DND-41 (cell line): Measurements from ENCODE around the gene APOLD1.

ENCODE experiments used
- ATAC-seq: fragments of 200-7000 bp; cut with Tn5 transposase; 3 replicates; pipeline ENCODE4 v1.9.1; 2021; ENCODE audit warnings: low read depth; ENCODE audit not compliant: insufficient read depth
- DNase-seq: peaks from one replicate; pipeline ENCODE4 v3.0.0-alpha.2; 2020
- H2AFZ ChIP-seq: 2 replicates; pipeline ENCODE4 v1.6.0; 2012; ENCODE audit warnings: low read depth, low read length
- H3K27ac ChIP-seq: 2 replicates; pipeline ENCODE4 v1.5.1; 2012; ENCODE audit warnings: low read length, inconsistent platforms
- H3K27me3 ChIP-seq: fragments of 200-600 bp; sonication (generic); 2 replicates; pipeline ENCODE4 v1.6.0; 2012; ENCODE audit warnings: low read length, mild to moderate bottlenecking, inconsistent platforms; ENCODE audit not compliant: insufficient read depth, poor library complexity
- H3K36me3 ChIP-seq: 2 replicates; pipeline ENCODE4 v1.5.1; 2012; ENCODE audit warnings: low read length, inconsistent platforms; ENCODE audit not compliant: insufficient read depth
- H3K4me1 ChIP-seq: 2 replicates; pipeline ENCODE4 v1.5.1; 2012; ENCODE audit warnings: mild to moderate bottlenecking, low read length; ENCODE audit not compliant: insufficient read depth
- H3K4me2 ChIP-seq: 2 replicates; pipeline ENCODE4 v1.6.0; 2012; ENCODE audit warnings: mild to moderate bottlenecking, moderate library complexity, low read length, inconsistent platforms; ENCODE audit not compliant: insufficient read depth
- H3K4me3 ChIP-seq, 2 experiments: fragments of 200-600 bp in 1 of 2; shearing (Covaris generic) in 1 of 2; 2 replicates each; pipeline ENCODE4 v1.5.1; 2012 to 2016; ENCODE audit warnings: inconsistent platforms in 2 of 2, low read length in 2 of 2, mild to moderate bottlenecking in 2 of 2, low read depth in 1 of 2, moderate library complexity in 1 of 2
- H3K79me2 ChIP-seq: 2 replicates; pipeline ENCODE4 v1.6.0; 2012; ENCODE audit warnings: low read length, inconsistent platforms; ENCODE audit not compliant: insufficient read depth
- H3K9ac ChIP-seq: 2 replicates; pipeline ENCODE4 v1.6.0; 2012; ENCODE audit warnings: low read depth, mild to moderate bottlenecking, inconsistent platforms, low read length, moderate library complexity
- H3K9me3 ChIP-seq: 2 replicates; pipeline ENCODE4 v1.5.1; 2012; ENCODE audit warnings: low read length, moderate library complexity, mild to moderate bottlenecking, inconsistent platforms; ENCODE audit not compliant: insufficient read depth, severe bottlenecking
- H4K20me1 ChIP-seq: 2 replicates; pipeline ENCODE4 v1.6.0; 2012; ENCODE audit warnings: low read length; ENCODE audit not compliant: insufficient read depth
- CTCF ChIP-seq: IDR thresholded peaks from 2 replicates; pipeline ENCODE4 v1.5.1; 2012; ENCODE audit warnings: borderline replicate concordance, low read length, moderate library complexity, mild to moderate bottlenecking; ENCODE audit not compliant: poor library complexity, severe bottlenecking; ENCODE audit errors: extremely low read depth
- EZH2 ChIP-seq: IDR thresholded peaks from 3 replicates; pipeline ENCODE4 v1.6.1; 2012; ENCODE audit warnings: borderline replicate concordance, low read depth, mild to moderate bottlenecking, moderate library complexity, low read length, inconsistent platforms; ENCODE audit not compliant: severe bottlenecking

The APOLD1 gene

GRCh38 chr12:12835378-12836146 is 50.1 kb downstream of the APOLD1 start:
- no peaks in the 10 kb centered on the region for H3K4me1 ChIP-seq
- H3K9me3 ChIP-seq = no peaks in the 10 kb centered on the region
- no peaks in the 10 kb centered on the region for H4K20me1 ChIP-seq
- no peaks in the 10 kb centered on the region for H3K79me2 ChIP-seq
- no peak for DNase-seq
- peaks cover 27% of the 10 kb centered on the region for H3K36me3 ChIP-seq
- no peaks in the 10 kb centered on the region for H3K27me3 ChIP-seq
- no peak overlapping the region for H3K4me2 ChIP-seq
- H3K4me3 ChIP-seq = no peak overlapping the region
- no peak overlapping the region for H2AFZ ChIP-seq
- TF ChIP-seq CTCF (no peak), EZH2 (no peak)
- H3K27ac ChIP-seq = no peak overlapping the region
- ATAC-seq = no peak; the same call in 2 of the 3 replicates
- H3K9ac ChIP-seq = no peak overlapping the region

GRCh38 chr12:12836571-12836970 is 51.1 kb downstream of the APOLD1 start:
- Histone ChIP-seq H2AFZ (no peak overlapping the region), H3K4me3 (no peak overlapping the region), H3K79me2 (no peaks in the 10 kb centered on the region), H3K4me1 (no peaks in the 10 kb centered on the region), H3K4me2 (no peak overlapping the region), H4K20me1 (no peaks in the 10 kb centered on the region), H3K9me3 (no peaks in the 10 kb centered on the region), H3K36me3 (peaks cover 20% of the 10 kb centered on the region), H3K27me3 (no peaks in the 10 kb centered on the region), H3K27ac (no peak overlapping the region), H3K9ac (no peak overlapping the region)
- ATAC-seq (no peak), DNase-seq (no peak)
- TF ChIP-seq CTCF (no peak), EZH2 (no peak)

- Histone ChIP-seq H3K27me3 (no peaks in the 10 kb centered on the region), H3K4me3 (no peak overlapping the region), H3K36me3 (peaks cover 16% of the 10 kb centered on the region), H3K4me1 (no peaks in the 10 kb centered on the region), H3K9ac (no peak overlapping the region), H2AFZ (no peak overlapping the region), H3K9me3 (no peaks in the 10 kb centered on the region), H3K79me2 (no peaks in the 10 kb centered on the region), H3K27ac (no peak overlapping the region), H3K4me2 (no peak overlapping the region), H4K20me1 (no peaks in the 10 kb centered on the region)
- TF ChIP-seq EZH2 (no peak), CTCF (peak; percentile 67)
- DNase-seq (no peak), ATAC-seq (peak; percentile 71)
These were observed 51.8 kb downstream of the APOLD1 start for GRCh38 chr12:12837025-12837812.
